ENCODE measurements around the gene GAREM1.

GRCh38 chr18:32445846-32446245, 24.8 kb downstream of the GAREM1 start:
- no peak for TF ChIP-seq POLR2A (IDR thresholded peaks at IDR 0.05; ENCODE audit: low read depth, low read length)
- TF ChIP-seq POLR2AphosphoS5 (IDR thresholded peaks at IDR 0.05; ENCODE audit: insufficient read depth, low read depth, low read length), result no peak
- no peak for TF ChIP-seq EZH2 (IDR thresholded peaks at IDR 0.05; ENCODE audit: borderline replicate concordance, low read depth, low read length, severe bottlenecking)
- no peak for TF ChIP-seq CTCF (IDR thresholded peaks at IDR 0.05; ENCODE audit: extremely low read depth in 1 of 2, insufficient read depth in 1 of 2, low read depth in 1 of 2, low read length in 2 of 2)

All from endothelial cell of umbilical vein (primary cell).